Epidermal melanocyte (primary cell): ENCODE results near the gene TRIM14.
A peak's percentile ranks its signal among the peaks of the same experiment; 100 is the strongest.
"Not testable (repeated sequence)": the region's sequence is repeated elsewhere in the genome, so short reads cannot be mapped to it uniquely, and the experiment has no call there.

Experiments used
- DNase-seq: peaks from one replicate; pipeline ENCODE4 v3.0.0; 2011; ENCODE audit warnings: low spot score; ENCODE audit not compliant: insufficient read length

The TRIM14 gene

GRCh38 chr9:98050351-98050750 is 68.7 kb downstream of the TRIM14 start:
- no peak for DNase-seq

GRCh38 chr9:98049288-98050072 is 69.5 kb downstream of the TRIM14 start:
- no peak for DNase-seq

- no peak for DNase-seq
Observed at GRCh38 chr9:98047002-98047401, 72.0 kb downstream of the TRIM14 start.

- DNase-seq = no peak
Observed at GRCh38 chr9:98046180-98046543, 72.9 kb downstream of the TRIM14 start.

- no peak for DNase-seq
Observed at GRCh38 chr9:98045234-98046179, 73.5 kb downstream of the TRIM14 start.

GRCh38 chr9:98043915-98044314 is 75.1 kb downstream of the TRIM14 start:
- DNase-seq = no peak

GRCh38 chr9:98040212-98040611 is 78.8 kb downstream of the TRIM14 start:
- no peak for DNase-seq

- no peak for DNase-seq
Observed at GRCh38 chr9:98039607-98040017, 79.4 kb downstream of the TRIM14 start.

- DNase-seq = no peak
Observed at GRCh38 chr9:98038958-98039357, 80.1 kb downstream of the TRIM14 start.

- no peak for DNase-seq
Observed at GRCh38 chr9:98037357-98037756, 81.7 kb downstream of the TRIM14 start.

GRCh38 chr9:98034593-98035546 is 84.2 kb downstream of the TRIM14 start:
- peak; percentile 64 for DNase-seq

GRCh38 chr9:98031935-98032334 is 87.1 kb downstream of the TRIM14 start:
- no peak for DNase-seq

GRCh38 chr9:98031169-98031568 is 87.9 kb downstream of the TRIM14 start:
- DNase-seq = no peak

GRCh38 chr9:98024702-98025101 is 94.3 kb downstream of the TRIM14 start:
- no peak for DNase-seq

GRCh38 chr9:98022447-98022846 is 96.6 kb downstream of the TRIM14 start:
- DNase-seq = no peak

GRCh38 chr9:98021306-98022040 is 97.5 kb downstream of the TRIM14 start:
- no peak for DNase-seq

GRCh38 chr9:98020476-98021145 is 98.4 kb downstream of the TRIM14 start:
- no peak for DNase-seq

- not testable (repeated sequence) for DNase-seq
Observed at GRCh38 chr9:98019869-98020268, 99.2 kb downstream of the TRIM14 start.
